Nephron (organoid): ENCODE results near the gene VN1R5.

Source experiments
- H3K27ac Mint-ChIP-seq, 3 experiments: 2 replicates each; pipeline ENCODE4 v1.8.0; 2020; ENCODE audit warnings: mixed read lengths in 3 of 3, mild to moderate bottlenecking in 2 of 3, moderate library complexity in 1 of 3
- H3K27me3 Mint-ChIP-seq: 2 replicates; pipeline ENCODE4 v1.8.0; 2021; ENCODE audit warnings: low read depth, mild to moderate bottlenecking, moderate library complexity, mixed read lengths
- H3K36me3 Mint-ChIP-seq: 2 replicates; pipeline ENCODE4 v1.8.0; 2020; ENCODE audit warnings: low read depth, mixed read lengths
- H3K4me1 Mint-ChIP-seq: 2 replicates; pipeline ENCODE4 v1.8.0; 2020; ENCODE audit warnings: mixed read lengths
- H3K4me3 Mint-ChIP-seq, 3 experiments: 2 replicates each; pipeline ENCODE4 v1.8.0; 2020; ENCODE audit warnings: mild to moderate bottlenecking in 3 of 3, mixed read lengths in 3 of 3, moderate library complexity in 2 of 3
- H3K9me3 Mint-ChIP-seq: 2 replicates; pipeline ENCODE4 v1.8.0; 2020; ENCODE audit warnings: mixed read lengths
- CTCF ChIP-seq, 3 experiments: fragments of 200-600 bp; sonication (generic); IDR thresholded peaks; one replicate each; pipeline ENCODE4 v1.5.0; 2021; ENCODE audit warnings: antibody characterized with exemption in 3 of 3; ENCODE audit not compliant: unreplicated experiment in 3 of 3

The VN1R5 gene

DNA sequence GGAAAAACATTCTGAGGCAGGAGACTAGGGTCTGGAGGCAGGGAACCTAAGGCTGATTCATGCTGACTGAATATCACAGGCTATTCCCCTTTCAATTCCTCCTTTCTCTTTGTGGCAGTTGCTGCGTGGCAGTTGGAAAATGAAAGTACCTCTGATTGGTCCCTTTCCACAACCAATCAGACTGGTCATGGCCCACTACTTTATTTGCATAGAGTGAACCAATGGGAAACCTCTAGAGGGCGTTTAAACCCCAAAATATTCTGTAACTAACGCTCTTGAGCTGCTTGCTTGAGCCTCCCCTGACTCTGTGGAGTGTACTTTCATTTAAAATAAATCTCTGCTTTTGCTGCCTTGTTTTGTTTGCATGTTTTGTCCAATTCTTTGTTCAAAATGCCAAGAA lies 27.7 kb upstream of the VN1R5 start:
- Mint-ChIP-seq H3K27ac (no peak overlapping the region), H3K4me3 (no peak overlapping the region), H3K36me3 (no peaks in the 10 kb centered on the region), H3K9me3 (peaks cover 37% of the 10 kb centered on the region), H3K4me1 (no peaks in the 10 kb centered on the region), H3K27me3 (peaks cover 3% of the 10 kb centered on the region)
- TF ChIP-seq CTCF (IDR thresholded peaks at IDR 0.05; ENCODE audit: unreplicated experiment in 3 of 3) = no peak

GRCh38 chr1:247241691-247242090 lies 14.2 kb upstream of the VN1R5 start:
- Mint-ChIP-seq H3K27me3 (no peaks in the 10 kb centered on the region), H3K4me1 (no peaks in the 10 kb centered on the region), H3K36me3 (no peaks in the 10 kb centered on the region), H3K9me3 (peaks cover 9% of the 10 kb centered on the region), H3K27ac (no peak overlapping the region), H3K4me3 (no peak overlapping the region)
- TF ChIP-seq CTCF (IDR thresholded peaks at IDR 0.05; ENCODE audit: unreplicated experiment in 3 of 3) = no peak

DNA sequence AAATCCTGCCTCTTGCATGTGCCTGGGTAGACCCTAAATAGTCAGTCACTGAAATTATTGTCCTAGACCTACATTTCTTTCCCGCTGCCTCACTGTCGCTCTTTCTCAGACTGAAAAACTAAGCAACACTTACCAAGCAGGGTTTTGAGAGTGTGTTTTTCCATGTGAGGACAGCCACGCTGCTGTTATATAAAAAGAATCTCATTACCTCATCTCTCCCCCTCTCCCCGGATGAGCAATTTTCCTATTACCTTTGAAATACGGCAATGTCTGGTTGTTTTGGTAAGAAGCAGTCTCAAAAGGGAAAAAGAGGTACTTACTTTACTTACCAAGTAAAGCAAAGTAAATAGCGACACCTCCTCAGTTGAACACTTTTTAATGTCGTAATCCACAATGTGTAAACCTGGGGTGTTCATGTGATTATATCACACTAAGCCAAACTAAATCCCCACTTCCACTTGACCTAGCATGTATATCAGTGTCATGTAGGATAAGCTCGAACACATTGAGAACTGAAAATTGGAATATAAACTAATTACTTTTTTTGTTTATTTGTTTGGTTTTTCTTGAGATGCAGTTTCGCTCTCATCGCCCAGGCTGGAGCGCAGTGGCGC lies 12.2 kb upstream of the VN1R5 start:
- H3K9me3 Mint-ChIP-seq = peaks cover 16% of the 10 kb centered on the region
- H3K36me3 Mint-ChIP-seq = no peaks in the 10 kb centered on the region
- H3K4me1 Mint-ChIP-seq = no peaks in the 10 kb centered on the region
- H3K4me3 Mint-ChIP-seq = no peak overlapping the region
- H3K27ac Mint-ChIP-seq = no peak overlapping the region
- H3K27me3 Mint-ChIP-seq = no peaks in the 10 kb centered on the region
- TF ChIP-seq CTCF (IDR thresholded peaks at IDR 0.05; ENCODE audit: unreplicated experiment in 3 of 3) = no peak

DNA sequence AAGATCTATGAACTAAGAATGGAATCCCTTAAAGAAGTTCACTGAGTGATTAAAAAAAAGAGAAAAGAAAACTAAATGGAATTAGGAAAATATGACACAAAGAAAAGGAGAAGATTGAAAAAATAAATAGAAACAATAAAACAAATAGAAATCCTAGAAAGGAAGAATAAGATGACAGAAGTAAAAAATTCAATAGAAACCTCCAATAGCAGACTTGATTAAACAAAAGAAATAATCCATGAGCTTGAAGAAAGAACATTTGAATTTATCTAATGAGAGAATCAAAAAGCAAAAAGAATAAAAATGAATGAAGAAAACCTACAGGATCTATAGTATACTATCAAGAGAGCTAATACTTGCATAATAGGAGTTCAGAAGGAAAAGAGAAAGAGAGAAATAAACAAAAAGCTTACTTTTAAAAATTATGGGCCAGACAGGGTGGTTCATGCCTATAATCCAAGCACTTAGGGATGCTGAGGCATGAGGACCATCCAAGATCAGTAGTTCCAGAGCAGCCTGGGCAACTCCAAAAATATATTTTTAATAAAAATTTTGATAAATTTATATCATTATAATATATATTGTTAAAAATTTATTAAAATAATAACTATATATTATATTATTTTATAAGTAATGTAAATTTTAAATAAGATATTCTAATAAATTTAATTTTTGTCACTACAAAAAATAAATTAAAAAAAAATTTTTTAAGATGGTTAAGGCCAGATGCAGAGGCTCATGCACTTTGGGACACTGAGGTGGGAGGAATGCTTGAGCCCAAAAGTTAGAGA lies 9.4 kb upstream of the VN1R5 start:
- TF ChIP-seq CTCF (IDR thresholded peaks at IDR 0.05; ENCODE audit: unreplicated experiment in 3 of 3) = no peak
- peaks cover 24% of the 10 kb centered on the region for H3K9me3 Mint-ChIP-seq
- no peak overlapping the region for H3K4me3 Mint-ChIP-seq
- H3K27ac Mint-ChIP-seq = no peak overlapping the region
- no peaks in the 10 kb centered on the region for H3K36me3 Mint-ChIP-seq
- H3K4me1 Mint-ChIP-seq = no peaks in the 10 kb centered on the region
- no peaks in the 10 kb centered on the region for H3K27me3 Mint-ChIP-seq

DNA sequence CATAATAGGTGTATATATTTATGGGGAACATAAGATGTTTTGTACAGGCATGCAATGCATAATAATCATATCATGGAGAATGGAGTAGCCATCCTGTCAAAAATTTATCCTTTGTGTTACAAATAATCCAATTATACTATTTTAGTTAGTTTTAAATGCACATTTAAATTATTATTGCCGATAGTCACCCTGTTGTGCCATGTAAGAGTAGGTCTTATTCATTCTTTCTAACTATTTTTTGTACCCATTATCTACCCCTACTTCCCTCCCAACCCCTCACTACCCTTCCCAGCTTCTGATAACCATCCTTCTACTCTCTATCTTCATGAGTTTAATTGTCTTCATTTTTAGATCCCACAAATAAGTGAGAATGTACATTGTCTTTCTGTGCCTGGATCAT lies 8.3 kb upstream of the VN1R5 start:
- H3K4me3 Mint-ChIP-seq = no peak overlapping the region
- no peaks in the 10 kb centered on the region for H3K36me3 Mint-ChIP-seq
- peaks cover 24% of the 10 kb centered on the region for H3K9me3 Mint-ChIP-seq
- H3K27ac Mint-ChIP-seq = no peak overlapping the region
- no peaks in the 10 kb centered on the region for H3K27me3 Mint-ChIP-seq
- H3K4me1 Mint-ChIP-seq = no peaks in the 10 kb centered on the region
- no peak for TF ChIP-seq CTCF (IDR thresholded peaks at IDR 0.05; ENCODE audit: unreplicated experiment in 3 of 3)

DNA sequence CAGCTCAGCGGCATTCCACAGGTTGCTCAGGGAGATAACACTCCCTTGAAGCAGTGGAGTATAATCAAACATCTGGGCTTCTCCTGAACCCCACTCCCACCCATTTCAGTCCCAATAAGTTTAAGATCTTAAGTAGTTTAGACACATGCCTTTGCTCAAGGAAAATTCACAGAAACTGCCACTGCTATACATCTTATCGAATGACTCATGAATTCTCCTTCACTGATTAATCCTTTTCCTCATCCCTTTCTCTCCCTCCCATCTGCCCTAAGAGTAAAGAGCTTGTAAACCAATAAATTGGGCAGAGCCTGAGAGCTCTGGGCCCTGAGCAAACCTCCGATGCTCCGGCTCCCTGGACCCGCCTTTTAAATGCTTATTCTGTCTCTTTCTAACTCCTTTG lies 10.2 kb downstream of the VN1R5 start:
- Mint-ChIP-seq H3K4me3 (no peak overlapping the region), H3K27ac (no peak overlapping the region), H3K27me3 (no peaks in the 10 kb centered on the region), H3K36me3 (no peaks in the 10 kb centered on the region), H3K9me3 (peaks cover 28% of the 10 kb centered on the region), H3K4me1 (no peaks in the 10 kb centered on the region)
- no peak for TF ChIP-seq CTCF (IDR thresholded peaks at IDR 0.05; ENCODE audit: unreplicated experiment in 3 of 3)
